Measurements from ENCODE around the gene ADGRG3. TPM values are rescaled to one million over a fixed set of nuclear protein-coding genes. Genes with fewer than 3 reads are reported as not detected.

The ADGRG3 gene
- total RNA-seq, 1 experiment from 2014 or later, result 0.46 TPM

- H3K79me2 ChIP-seq (ENCODE audit: insufficient read depth, low read length), result no peaks in the 10 kb centered on the region
- DNase-seq, result no peak
- no peak overlapping the region for H3K9ac ChIP-seq (ENCODE audit: extremely low read depth, insufficient read length, low read length)
- H2BK15ac ChIP-seq (ENCODE audit: low read depth, low read length), result no peak overlapping the region
- peaks cover 1% of the 10 kb centered on the region; the same call in 1 of the 2 replicates for H3K27me3 Mint-ChIP-seq (ENCODE audit: low read depth)
- no peak overlapping the region for H3K56ac ChIP-seq (ENCODE audit: insufficient read length, low read depth, low read length)
- no peak overlapping the region for H3T11ph ChIP-seq (ENCODE audit: low read length)
- no peak overlapping the region for H3K18ac ChIP-seq (ENCODE audit: insufficient read length, low read depth, low read length)
- no peak overlapping the region for H3K14ac ChIP-seq (ENCODE audit: insufficient read depth, low read length)
- TF ChIP-seq, protein P1, sequence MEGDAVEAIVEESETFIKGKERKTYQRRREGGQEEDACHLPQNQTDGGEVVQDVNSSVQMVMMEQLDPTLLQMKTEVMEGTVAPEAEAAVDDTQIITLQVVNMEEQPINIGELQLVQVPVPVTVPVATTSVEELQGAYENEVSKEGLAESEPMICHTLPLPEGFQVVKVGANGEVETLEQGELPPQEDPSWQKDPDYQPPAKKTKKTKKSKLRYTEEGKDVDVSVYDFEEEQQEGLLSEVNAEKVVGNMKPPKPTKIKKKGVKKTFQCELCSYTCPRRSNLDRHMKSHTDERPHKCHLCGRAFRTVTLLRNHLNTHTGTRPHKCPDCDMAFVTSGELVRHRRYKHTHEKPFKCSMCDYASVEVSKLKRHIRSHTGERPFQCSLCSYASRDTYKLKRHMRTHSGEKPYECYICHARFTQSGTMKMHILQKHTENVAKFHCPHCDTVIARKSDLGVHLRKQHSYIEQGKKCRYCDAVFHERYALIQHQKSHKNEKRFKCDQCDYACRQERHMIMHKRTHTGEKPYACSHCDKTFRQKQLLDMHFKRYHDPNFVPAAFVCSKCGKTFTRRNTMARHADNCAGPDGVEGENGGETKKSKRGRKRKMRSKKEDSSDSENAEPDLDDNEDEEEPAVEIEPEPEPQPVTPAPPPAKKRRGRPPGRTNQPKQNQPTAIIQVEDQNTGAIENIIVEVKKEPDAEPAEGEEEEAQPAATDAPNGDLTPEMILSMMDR (conservative IDR thresholded peaks at IDR 0.05), result no peak
- no peak overlapping the region for H2BK20ac ChIP-seq (ENCODE audit: low read depth, low read length, poor library complexity, severe bottlenecking)
- no peak overlapping the region for H4K91ac ChIP-seq (ENCODE audit: insufficient read length, low read depth, low read length)
- H2BK12ac ChIP-seq (ENCODE audit: insufficient read length, low read depth, low read length), result no peak overlapping the region
- no peaks in the 10 kb centered on the region for H3K23me2 ChIP-seq (ENCODE audit: insufficient read length, low read depth, low read length, poor library complexity, severe bottlenecking)
- WGBS (ENCODE audit: extremely low coverage, insufficient read length, low lambda C conversion rate), result no CpG with 5 or more reads among the region's 4 CpGs
- no peak overlapping the region for H2BK5ac ChIP-seq (ENCODE audit: insufficient read length, low read length)
- no peak overlapping the region for H2AFZ ChIP-seq (ENCODE audit: low read length)
- H4K5ac ChIP-seq (ENCODE audit: insufficient read length, low read depth, low read length), result no peak overlapping the region
- no peak overlapping the region for H2AK5ac ChIP-seq (ENCODE audit: insufficient read length, low read length)
- no peaks in the 10 kb centered on the region for H3K4me1 ChIP-seq (ENCODE audit: insufficient read depth, low read length)
- H3K79me1 ChIP-seq (ENCODE audit: insufficient read depth, low read depth, low read length, poor library complexity, severe bottlenecking), result no peaks in the 10 kb centered on the region
- no peak overlapping the region for H3K4me3 Mint-ChIP-seq
- no peak overlapping the region for H3K27ac ChIP-seq (ENCODE audit: insufficient read length, low read depth, low read length)
- no peak overlapping the region for H3K23ac ChIP-seq (ENCODE audit: insufficient read length, low read depth, low read length)
- no peaks in the 10 kb centered on the region for H4K20me1 ChIP-seq (ENCODE audit: control insufficient read depth, insufficient read depth, insufficient read length)
- no peak overlapping the region for H3K27ac Mint-ChIP-seq
- H3K4me2 ChIP-seq (ENCODE audit: insufficient read depth, insufficient read length, low read length), result no peak overlapping the region
- H2BK120ac ChIP-seq (ENCODE audit: low read depth, low read length, poor library complexity, severe bottlenecking), result no peak overlapping the region
- no peak overlapping the region for H4K8ac ChIP-seq (replicated peaks; ENCODE audit: insufficient read length, low read depth, low read length)
- no peaks in the 10 kb centered on the region for H3K9me3 Mint-ChIP-seq
- peaks cover 5 to 20% of the 10 kb centered on the region in 2 experiments for H3K4me1 Mint-ChIP-seq
- no peak overlapping the region for H3K4ac ChIP-seq (ENCODE audit: low read depth, low read length)
- H3K36me3 Mint-ChIP-seq (ENCODE audit: insufficient read depth in 1 of 3, low read depth in 3 of 3), result no peaks in the 10 kb centered on the region
- no peaks in the 10 kb centered on the region for H3K27me3 ChIP-seq (ENCODE audit: insufficient read depth, low read length)
- no peaks in the 10 kb centered on the region for H3K9me3 ChIP-seq (ENCODE audit: control insufficient read depth, low read depth, low read length)
Measured at GRCh38 chr16:57693550-57693949, 25.4 kb downstream of the ADGRG3 start.
